Measurements from ENCODE around the gene MED12L.

The MED12L gene

GRCh38 chr3:151350656-151351055 is 265.2 kb downstream of the MED12L start:
- no peak for DNase-seq (ENCODE audit: extremely low read depth, low read depth)
- TF ChIP-seq CTCF (IDR thresholded peaks at IDR 0.05; ENCODE audit: low read depth, low read length, missing control alignments): no peak
- no peak overlapping the region for H3K4me3 ChIP-seq (replicated peaks; ENCODE audit: low read depth, low read length)

GRCh38 chr3:151351219-151351618 is 265.8 kb downstream of the MED12L start:
- DNase-seq (ENCODE audit: extremely low read depth, low read depth): no peak

GRCh38 chr3:151351648-151352047 is 266.2 kb downstream of the MED12L start:
- H3K4me3 ChIP-seq (replicated peaks; ENCODE audit: low read depth, low read length): no peak overlapping the region
- no peak for TF ChIP-seq CTCF (IDR thresholded peaks at IDR 0.05; ENCODE audit: low read depth, low read length, missing control alignments)
- DNase-seq (ENCODE audit: extremely low read depth, low read depth): no peak

More at GRCh38 chr3:151351219-151351618, 265.8 kb downstream of the MED12L start:
- no peak overlapping the region for H3K4me3 ChIP-seq (replicated peaks; ENCODE audit: low read depth, low read length)
- TF ChIP-seq CTCF (IDR thresholded peaks at IDR 0.05; ENCODE audit: low read depth, low read length, missing control alignments): no peak

GRCh38 chr3:151356794-151357462 is 271.5 kb downstream of the MED12L start:
- H3K4me3 ChIP-seq (replicated peaks; ENCODE audit: low read depth, low read length): no peak overlapping the region
- DNase-seq (ENCODE audit: extremely low read depth, low read depth): no peak
- TF ChIP-seq CTCF (IDR thresholded peaks at IDR 0.05; ENCODE audit: low read depth, low read length, missing control alignments): no peak

- TF ChIP-seq CTCF (IDR thresholded peaks at IDR 0.05; ENCODE audit: low read depth, low read length, missing control alignments): no peak
- no peak overlapping the region for H3K4me3 ChIP-seq (replicated peaks; ENCODE audit: low read depth, low read length)
- DNase-seq (ENCODE audit: extremely low read depth, low read depth): no peak
Measured at GRCh38 chr3:151357463-151357850, 272.0 kb downstream of the MED12L start.

- no peak overlapping the region for H3K4me3 ChIP-seq (replicated peaks; ENCODE audit: low read depth, low read length)
- no peak for TF ChIP-seq CTCF (IDR thresholded peaks at IDR 0.05; ENCODE audit: low read depth, low read length, missing control alignments)
- no peak for DNase-seq (ENCODE audit: extremely low read depth, low read depth)
Measured at GRCh38 chr3:151362751-151363174, 277.3 kb downstream of the MED12L start.

- TF ChIP-seq CTCF (IDR thresholded peaks at IDR 0.05; ENCODE audit: low read depth, low read length, missing control alignments): no peak
- H3K4me3 ChIP-seq (replicated peaks; ENCODE audit: low read depth, low read length): no peak overlapping the region
- DNase-seq (ENCODE audit: extremely low read depth, low read depth): no peak
Measured at GRCh38 chr3:151366993-151367392, 281.5 kb downstream of the MED12L start.
